ENCODE results near the gene APOO.

GRCh38 chrX:23953908-23954269 is 46.2 kb upstream of the APOO start:
- TF ChIP-seq CTCF (IDR thresholded peaks at IDR 0.05) (no peak), POLR2A (IDR thresholded peaks at IDR 0.05) (no peak)

Data from upper lobe of left lung (tissue), 4 donors.